ENCODE results near the gene TIMM17A. TPM values are rescaled to one million over a fixed set of nuclear protein-coding genes. Genes with fewer than 3 reads are reported as not detected.
A peak's percentile ranks its signal among the peaks of the same experiment; 100 is the strongest.
"Not testable (repeated sequence)": the region's sequence is repeated elsewhere in the genome, so short reads cannot be mapped to it uniquely, and the experiment has no call there.

TIMM17A gene
- total RNA-seq, 1 donor from 2014 or later, result 37.5 TPM

DNA sequence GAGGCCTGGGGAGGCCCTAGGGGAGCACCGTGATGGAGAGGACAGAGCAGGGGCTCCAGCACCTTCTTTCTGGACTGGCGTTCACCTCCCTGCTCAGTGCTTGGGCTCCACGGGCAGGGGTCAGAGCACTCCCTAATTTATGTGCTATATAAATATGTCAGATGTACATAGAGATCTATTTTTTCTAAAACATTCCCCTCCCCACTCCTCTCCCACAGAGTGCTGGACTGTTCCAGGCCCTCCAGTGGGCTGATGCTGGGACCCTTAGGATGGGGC lies 60.3 kb downstream of the TIMM17A start:
- no peak for DNase-seq (ENCODE audit: low spot score)

- DNase-seq (ENCODE audit: low spot score), result no peak
Measured at GRCh38 chr1:202016022-202016810, 60.9 kb downstream of the TIMM17A start.

DNA sequence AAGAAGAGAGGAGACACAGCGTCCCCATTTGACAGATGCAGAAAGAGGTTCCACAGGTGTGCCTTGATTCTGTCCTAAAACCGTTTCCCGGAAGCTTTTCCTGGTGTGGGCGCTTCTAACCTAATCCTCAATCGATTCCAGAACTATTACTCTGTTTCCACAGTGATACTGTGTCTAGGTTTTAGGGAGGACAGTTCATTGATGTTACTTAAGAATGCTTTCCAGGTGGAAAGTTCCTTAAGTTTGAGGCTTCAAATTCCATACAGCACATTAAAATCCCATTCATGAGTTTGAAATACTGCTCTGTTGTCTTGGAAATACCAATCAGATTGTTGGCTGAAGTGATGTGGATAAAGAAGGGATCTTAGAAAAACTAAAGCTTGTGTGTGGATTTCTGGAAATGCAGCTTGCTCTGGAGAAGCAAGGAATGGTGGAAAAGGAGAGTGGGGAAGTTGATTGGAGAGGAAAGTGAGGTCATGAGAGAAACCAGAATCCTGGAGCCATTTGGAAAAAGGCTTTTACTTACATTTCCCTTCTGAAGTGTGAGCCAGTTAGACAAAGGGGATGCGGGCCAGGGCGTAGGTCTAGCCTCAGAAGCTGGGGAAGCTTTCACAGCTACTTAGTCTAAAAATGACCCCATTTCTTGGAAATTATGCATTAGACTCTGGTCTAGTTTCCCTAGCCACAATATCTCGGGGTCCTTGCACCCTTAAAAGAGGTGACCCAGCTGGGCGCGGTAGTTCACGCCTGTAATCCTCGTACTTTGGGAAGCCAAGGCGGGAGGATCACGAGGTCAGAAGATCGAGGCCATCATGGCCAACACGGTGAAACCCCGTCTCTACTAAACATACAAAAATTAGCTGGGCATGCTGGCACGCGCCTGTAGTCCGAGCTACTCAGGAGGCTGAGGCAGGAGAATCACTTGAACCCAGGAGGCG lies 61.8 kb downstream of the TIMM17A start:
- DNase-seq (ENCODE audit: low spot score), result no peak

DNA sequence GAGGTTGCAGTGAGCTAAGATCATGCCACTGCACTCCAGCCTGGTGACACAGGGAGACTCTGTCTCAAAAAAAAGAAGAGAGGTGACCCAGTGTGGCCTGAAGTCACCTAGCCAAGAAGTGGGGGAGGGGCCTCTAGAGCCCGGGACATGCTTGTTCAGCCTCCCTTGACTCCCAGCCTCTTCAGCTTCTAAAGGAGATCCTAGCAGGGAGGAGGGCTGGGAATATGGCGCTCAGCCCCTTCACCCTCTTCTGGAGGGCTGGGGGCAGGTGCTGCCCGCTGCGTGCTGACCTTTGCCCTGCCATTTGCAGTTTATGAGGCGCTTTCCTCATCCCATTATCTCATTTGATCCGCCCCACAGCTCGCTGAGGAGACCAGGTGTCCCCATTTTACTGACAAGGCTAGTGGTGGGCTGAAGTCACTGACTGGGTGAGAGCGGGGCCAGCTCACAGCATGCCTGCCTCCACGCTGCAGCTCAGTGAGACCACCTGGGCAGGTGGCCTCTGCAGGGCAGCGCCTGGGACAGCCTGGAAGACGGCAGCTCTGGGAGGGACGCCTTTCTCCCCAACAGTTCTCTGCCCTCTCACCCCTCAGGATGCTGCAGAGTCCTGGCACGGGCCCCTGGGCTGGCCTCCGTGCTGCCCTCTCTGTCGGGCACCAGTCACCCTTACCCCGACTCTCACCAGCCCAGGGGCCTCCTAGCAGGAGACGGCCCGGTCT lies 62.6 kb downstream of the TIMM17A start:
- DNase-seq (ENCODE audit: low spot score), result peak; percentile 82

DNA sequence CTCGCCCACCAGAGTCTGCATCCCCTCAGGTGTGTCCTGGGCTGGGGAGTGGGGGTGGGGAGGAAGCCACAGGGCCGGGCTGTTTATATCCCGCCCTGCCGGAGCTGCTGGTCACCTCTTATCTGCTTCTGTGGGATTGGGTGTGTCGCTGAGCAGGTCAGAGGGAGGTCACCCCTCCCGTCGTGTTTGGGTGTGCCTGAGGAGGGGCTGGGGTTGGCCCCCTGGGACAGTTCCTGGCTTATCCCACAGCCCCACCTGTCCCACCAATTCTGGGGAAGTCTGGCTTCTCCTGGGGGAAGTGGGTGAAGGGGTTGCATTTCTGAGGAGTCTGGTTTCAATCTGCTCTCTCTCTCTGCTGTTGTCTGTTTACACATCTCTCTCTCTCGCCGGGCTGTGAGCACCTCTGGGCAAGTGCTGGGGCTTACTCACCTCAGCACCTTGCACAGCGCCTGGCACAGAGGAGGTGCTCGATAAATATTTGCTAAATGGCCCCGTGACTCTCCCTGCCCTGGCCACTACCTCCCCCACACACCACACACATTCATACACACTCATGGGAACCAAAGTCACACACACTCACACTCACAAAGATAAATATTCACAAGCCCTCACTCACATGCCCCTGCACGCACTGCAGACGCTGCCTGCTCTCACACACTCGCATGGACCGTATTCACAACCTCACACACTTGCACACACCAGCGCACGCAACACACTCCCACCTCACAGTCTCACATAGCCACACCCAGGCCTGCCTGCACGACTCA lies 63.3 kb downstream of the TIMM17A start:
- peak; percentile 89 for DNase-seq (ENCODE audit: low spot score)

DNA sequence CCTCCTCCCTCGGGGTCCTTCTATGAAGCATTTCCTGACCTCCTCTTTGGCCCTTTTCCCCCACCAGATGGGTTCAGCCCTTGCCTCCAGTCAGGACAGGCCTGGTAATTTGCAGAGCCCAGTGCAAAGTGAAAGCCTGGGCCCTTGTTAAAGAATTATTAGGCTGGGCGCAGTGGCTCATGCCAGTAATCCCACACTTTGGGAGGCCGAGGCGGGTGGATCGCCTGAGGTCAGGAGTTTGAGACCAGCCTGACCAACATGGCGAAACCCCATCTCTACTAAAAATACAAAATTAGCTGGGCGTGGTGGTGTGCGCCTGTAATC lies 63.9 kb downstream of the TIMM17A start:
- DNase-seq (ENCODE audit: low spot score), result not testable (repeated sequence)

Other genes with a start within 250 kb of the TIMM17A start
- 35.0 TPM for gene IPO9, start 126.3 kb upstream of the TIMM17A start, total RNA-seq
- gene SHISA4, start 66.6 kb upstream of the TIMM17A start, total RNA-seq, result 29.4 TPM
- 257 TPM for gene LMOD1, start 9.0 kb upstream of the TIMM17A start, total RNA-seq
- 78.8 TPM for gene RNPEP, start 27.1 kb downstream of the TIMM17A start, total RNA-seq
- 517 TPM for gene ELF3, start 55.1 kb downstream of the TIMM17A start, total RNA-seq
- gene GPR37L1, start 167.4 kb downstream of the TIMM17A start, total RNA-seq, result 0.14 TPM
- gene ARL8A, start 189.2 kb downstream of the TIMM17A start, total RNA-seq, result 89.5 TPM
- gene PTPN7, start 205.1 kb downstream of the TIMM17A start, total RNA-seq, result 9.3 TPM
- 60.7 TPM for gene LGR6, start 238.3 kb downstream of the TIMM17A start, total RNA-seq

Data from mucosa of gallbladder (tissue), 1 donor.